HepG2 (cell line): ENCODE data around the gene JTB. TPM values are rescaled to one million over a fixed set of nuclear protein-coding genes. Genes with fewer than 3 reads are reported as not detected.

Source experiments
- CHD2 ChIP-seq: IDR thresholded peaks from 2 replicates; pipeline ENCODE4 v1.6.1; 2011; ENCODE audit warnings: low read depth, low read length, improper control_type of control experiment
- GABPA ChIP-seq, 2 experiments: IDR thresholded peaks; 2 replicates each; pipeline ENCODE4 v1.6.1; 2011 to 2016; ENCODE audit warnings: low read depth in 2 of 2, low read length in 1 of 2, missing biosample characterization in 1 of 2, missing genetic modification characterization in 1 of 2
- GTF2F1 ChIP-seq: fragments of 150-350 bp; IDR thresholded peaks from 2 replicates; pipeline ENCODE4 v1.6.1; 2014; ENCODE audit warnings: low read length
- IKZF4 ChIP-seq: sonication (generic); formaldehyde crosslinking; IDR thresholded peaks from 2 replicates; pipeline ENCODE4 v1.5.1; 2020; ENCODE audit warnings: borderline replicate concordance, mild to moderate bottlenecking, low read depth, missing genetic modification reagents; ENCODE audit errors: not compliant biosample characterization
- JUND ChIP-seq: sonication (generic); formaldehyde crosslinking; IDR thresholded peaks from 2 replicates; pipeline ENCODE4 v1.8.0; 2022; ENCODE audit warnings: mild to moderate bottlenecking, missing genetic modification reagents
- MXI1 ChIP-seq: IDR thresholded peaks from 3 replicates; pipeline ENCODE4 v1.6.1; 2012; ENCODE audit warnings: low read depth, low read length, inconsistent platforms, borderline replicate concordance
- PHF21A ChIP-seq: sonication (generic); formaldehyde crosslinking; IDR thresholded peaks from 2 replicates; pipeline ENCODE4 v1.5.0; 2020; ENCODE audit warnings: mild to moderate bottlenecking, missing genetic modification reagents
- SOX13 ChIP-seq, 3 experiments: fragments of 450-650 bp in 1 of 3; sonication (generic) in 1 of 3; formaldehyde crosslinking in 1 of 3; IDR thresholded peaks in 2 of 3; conservative IDR thresholded peaks in 1 of 3; 2 replicates each; pipeline versions ENCODE4 v1.5.0 to v1.6.1; 2016 to 2020; ENCODE audit warnings: antibody characterized with exemption in 1 of 3, mild to moderate bottlenecking in 1 of 3, missing compliant biosample characterization in 1 of 3, missing genetic modification reagents in 1 of 3, moderate library complexity in 1 of 3
- THAP11 ChIP-seq: IDR thresholded peaks from 2 replicates; pipeline ENCODE4 v1.6.1; 2016; ENCODE audit warnings: missing biosample characterization, missing genetic modification reagents
- YY1 ChIP-seq: IDR thresholded peaks from 2 replicates; pipeline ENCODE4 v1.6.1; 2011; ENCODE audit warnings: low read length, low read depth, moderate library complexity, mild to moderate bottlenecking; ENCODE audit not compliant: insufficient read depth, insufficient replicate concordance
- ZNF232 ChIP-seq: sonication (generic); formaldehyde crosslinking; IDR thresholded peaks from 2 replicates; pipeline ENCODE4 v1.4.0; 2020; ENCODE audit warnings: missing genetic modification reagents, borderline replicate concordance
- ZNF782 ChIP-seq: sonication (generic); formaldehyde crosslinking; IDR thresholded peaks from 2 replicates; pipeline ENCODE4 v1.4.0; 2020; ENCODE audit warnings: missing genetic modification reagents, mild to moderate bottlenecking, borderline replicate concordance
- ZNF790 ChIP-seq: sonication (generic); formaldehyde crosslinking; IDR thresholded peaks from 2 replicates; pipeline ENCODE4 v1.8.0; 2022; ENCODE audit warnings: missing genetic modification reagents, mild to moderate bottlenecking, borderline replicate concordance
- ZNF816 ChIP-seq: sonication (generic); formaldehyde crosslinking; IDR thresholded peaks from 2 replicates; pipeline ENCODE4 v1.8.0; 2022; ENCODE audit warnings: missing genetic modification reagents, mild to moderate bottlenecking, borderline replicate concordance
- ZNF850 ChIP-seq: sonication (generic); formaldehyde crosslinking; conservative IDR thresholded peaks from 2 replicates; pipeline ENCODE4 v1.9.0; 2021; ENCODE audit warnings: mild to moderate bottlenecking, missing genetic modification reagents
- polyA plus RNA-seq, 8 experiments: library from polyadenylated mRNA; depleted of rRNA in 3 of 8; stranded (reverse) in 7 of 8; unstranded in 1 of 8; fragments of >200 nt; fragmentation: Illumina TruSeq in 4 of 8; extraction: Trizol in 4 of 8; gene quantifications; 2 replicates each; pipeline versions ENCODE4 v1.2.1 to v1.2.3, GENCODE V29; 2011 to 2016; ENCODE audit warnings: low read depth in 4 of 8, missing spikeins in 1 of 8, mixed read lengths in 1 of 8; ENCODE audit not compliant: insufficient read depth in 1 of 8
- total RNA-seq, 5 experiments: library from RNA; depleted of rRNA; stranded (reverse); fragments of >200 nt; fragmentation: Illumina TruSeq; extraction: Trizol; gene quantifications; 2 replicates each; pipeline ENCODE4 v1.2.3, GENCODE V29; 2016; ENCODE audit warnings: low read depth in 1 of 5
- TF ChIP-seq, protein P1 (sequence below): sonication (generic); formaldehyde crosslinking; IDR thresholded peaks from 2 replicates; pipeline ENCODE4 v1.4.0; 2020; ENCODE audit warnings: mild to moderate bottlenecking, missing genetic modification reagents
- TF ChIP-seq, protein P2 (sequence below): IDR thresholded peaks from 2 replicates; pipeline ENCODE4 v1.6.1; 2016; ENCODE audit warnings: low read depth, missing genetic modification reagents, missing compliant biosample characterization

The JTB gene
- total and polyA plus RNA-seq, 2 of the 13 experiments (the other 11 are each of a cell fraction or from before 2014, with no cell fraction given), result 96.7 to 99.2 TPM

DNA sequence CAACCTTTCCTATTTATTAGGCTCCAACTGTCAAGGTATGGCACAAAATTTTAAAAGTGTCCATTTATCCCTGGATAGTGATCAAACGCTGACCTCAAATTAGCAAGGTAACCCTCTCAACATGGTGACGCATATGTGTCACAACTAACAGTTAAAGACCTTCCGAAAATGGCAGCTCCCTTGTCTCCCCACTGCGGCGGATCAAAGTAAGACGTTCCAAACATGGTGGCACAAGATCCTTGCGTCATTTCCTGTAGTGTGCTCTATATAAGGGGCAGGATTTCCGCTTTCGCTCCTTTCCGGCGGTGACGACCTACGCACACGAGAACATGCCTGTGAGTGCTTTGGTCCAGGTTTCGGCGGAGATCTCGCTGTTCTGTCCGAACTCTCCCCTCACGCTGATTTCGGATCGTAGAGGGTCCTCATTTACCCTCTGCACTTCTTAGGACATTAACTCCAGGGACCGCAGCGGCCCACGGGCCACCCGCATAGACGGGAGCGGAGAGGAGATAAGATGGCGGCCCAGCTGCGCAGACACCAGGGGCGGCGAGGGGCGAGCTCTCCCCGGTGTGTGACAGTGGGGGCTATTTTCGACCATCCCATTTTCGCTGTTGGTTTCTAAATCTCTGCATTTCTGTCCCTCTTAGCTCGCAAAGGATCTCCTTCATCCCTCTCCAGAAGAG, 13.1 kb upstream of the JTB start, which contains the start of gene RPS27 (continued):
- TF ChIP-seq, protein P1, sequence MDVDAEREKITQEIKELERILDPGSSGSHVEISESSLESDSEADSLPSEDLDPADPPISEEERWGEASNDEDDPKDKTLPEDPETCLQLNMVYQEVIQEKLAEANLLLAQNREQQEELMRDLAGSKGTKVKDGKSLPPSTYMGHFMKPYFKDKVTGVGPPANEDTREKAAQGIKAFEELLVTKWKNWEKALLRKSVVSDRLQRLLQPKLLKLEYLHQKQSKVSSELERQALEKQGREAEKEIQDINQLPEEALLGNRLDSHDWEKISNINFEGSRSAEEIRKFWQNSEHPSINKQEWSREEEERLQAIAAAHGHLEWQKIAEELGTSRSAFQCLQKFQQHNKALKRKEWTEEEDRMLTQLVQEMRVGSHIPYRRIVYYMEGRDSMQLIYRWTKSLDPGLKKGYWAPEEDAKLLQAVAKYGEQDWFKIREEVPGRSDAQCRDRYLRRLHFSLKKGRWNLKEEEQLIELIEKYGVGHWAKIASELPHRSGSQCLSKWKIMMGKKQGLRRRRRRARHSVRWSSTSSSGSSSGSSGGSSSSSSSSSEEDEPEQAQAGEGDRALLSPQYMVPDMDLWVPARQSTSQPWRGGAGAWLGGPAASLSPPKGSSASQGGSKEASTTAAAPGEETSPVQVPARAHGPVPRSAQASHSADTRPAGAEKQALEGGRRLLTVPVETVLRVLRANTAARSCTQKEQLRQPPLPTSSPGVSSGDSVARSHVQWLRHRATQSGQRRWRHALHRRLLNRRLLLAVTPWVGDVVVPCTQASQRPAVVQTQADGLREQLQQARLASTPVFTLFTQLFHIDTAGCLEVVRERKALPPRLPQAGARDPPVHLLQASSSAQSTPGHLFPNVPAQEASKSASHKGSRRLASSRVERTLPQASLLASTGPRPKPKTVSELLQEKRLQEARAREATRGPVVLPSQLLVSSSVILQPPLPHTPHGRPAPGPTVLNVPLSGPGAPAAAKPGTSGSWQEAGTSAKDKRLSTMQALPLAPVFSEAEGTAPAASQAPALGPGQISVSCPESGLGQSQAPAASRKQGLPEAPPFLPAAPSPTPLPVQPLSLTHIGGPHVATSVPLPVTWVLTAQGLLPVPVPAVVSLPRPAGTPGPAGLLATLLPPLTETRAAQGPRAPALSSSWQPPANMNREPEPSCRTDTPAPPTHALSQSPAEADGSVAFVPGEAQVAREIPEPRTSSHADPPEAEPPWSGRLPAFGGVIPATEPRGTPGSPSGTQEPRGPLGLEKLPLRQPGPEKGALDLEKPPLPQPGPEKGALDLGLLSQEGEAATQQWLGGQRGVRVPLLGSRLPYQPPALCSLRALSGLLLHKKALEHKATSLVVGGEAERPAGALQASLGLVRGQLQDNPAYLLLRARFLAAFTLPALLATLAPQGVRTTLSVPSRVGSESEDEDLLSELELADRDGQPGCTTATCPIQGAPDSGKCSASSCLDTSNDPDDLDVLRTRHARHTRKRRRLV, result no peak
- TF ChIP-seq ZNF232 (CRISPR knock-in tag) (peak; percentile 88; the same call in 1 of the 2 replicates), CHD2 (no peak), YY1 (peak; percentile 98), MXI1 (peak; percentile 86; the same call in 2 of the 3 replicates), GABPA (IDR thresholded peaks at IDR 0.05; ENCODE audit: low read depth, low read length) (peak; percentile 87), GABPA (CRISPR knock-in tag; IDR thresholded peaks at IDR 0.05; ENCODE audit: low read depth) (peak; percentile 99), PHF21A (CRISPR knock-in tag) (no peak), ZNF790 (CRISPR knock-in tag) (0 out of 2 replicates have a peak, but pooled peaks have one; percentile 58), ZNF850 (CRISPR knock-in tag) (no peak), ZNF782 (CRISPR knock-in tag) (peak; percentile 62; the same call in 1 of the 2 replicates), GTF2F1 (peak; percentile 95), THAP11 (peak; percentile 94), IKZF4 (CRISPR knock-in tag) (peak; percentile 61), ZNF816 (no peak), JUND (CRISPR knock-in tag) (0 out of 2 replicates have a peak, but pooled peaks have one; percentile 60), SOX13 (IDR thresholded peaks at IDR 0.05) (no peak; the same call in 1 of the 2 replicates), SOX13 (CRISPR knock-in tag; conservative IDR thresholded peaks at IDR 0.05 in 1 of 2, IDR thresholded peaks at IDR 0.05 in 1 of 2) (no peak)
- TF ChIP-seq, protein P2, sequence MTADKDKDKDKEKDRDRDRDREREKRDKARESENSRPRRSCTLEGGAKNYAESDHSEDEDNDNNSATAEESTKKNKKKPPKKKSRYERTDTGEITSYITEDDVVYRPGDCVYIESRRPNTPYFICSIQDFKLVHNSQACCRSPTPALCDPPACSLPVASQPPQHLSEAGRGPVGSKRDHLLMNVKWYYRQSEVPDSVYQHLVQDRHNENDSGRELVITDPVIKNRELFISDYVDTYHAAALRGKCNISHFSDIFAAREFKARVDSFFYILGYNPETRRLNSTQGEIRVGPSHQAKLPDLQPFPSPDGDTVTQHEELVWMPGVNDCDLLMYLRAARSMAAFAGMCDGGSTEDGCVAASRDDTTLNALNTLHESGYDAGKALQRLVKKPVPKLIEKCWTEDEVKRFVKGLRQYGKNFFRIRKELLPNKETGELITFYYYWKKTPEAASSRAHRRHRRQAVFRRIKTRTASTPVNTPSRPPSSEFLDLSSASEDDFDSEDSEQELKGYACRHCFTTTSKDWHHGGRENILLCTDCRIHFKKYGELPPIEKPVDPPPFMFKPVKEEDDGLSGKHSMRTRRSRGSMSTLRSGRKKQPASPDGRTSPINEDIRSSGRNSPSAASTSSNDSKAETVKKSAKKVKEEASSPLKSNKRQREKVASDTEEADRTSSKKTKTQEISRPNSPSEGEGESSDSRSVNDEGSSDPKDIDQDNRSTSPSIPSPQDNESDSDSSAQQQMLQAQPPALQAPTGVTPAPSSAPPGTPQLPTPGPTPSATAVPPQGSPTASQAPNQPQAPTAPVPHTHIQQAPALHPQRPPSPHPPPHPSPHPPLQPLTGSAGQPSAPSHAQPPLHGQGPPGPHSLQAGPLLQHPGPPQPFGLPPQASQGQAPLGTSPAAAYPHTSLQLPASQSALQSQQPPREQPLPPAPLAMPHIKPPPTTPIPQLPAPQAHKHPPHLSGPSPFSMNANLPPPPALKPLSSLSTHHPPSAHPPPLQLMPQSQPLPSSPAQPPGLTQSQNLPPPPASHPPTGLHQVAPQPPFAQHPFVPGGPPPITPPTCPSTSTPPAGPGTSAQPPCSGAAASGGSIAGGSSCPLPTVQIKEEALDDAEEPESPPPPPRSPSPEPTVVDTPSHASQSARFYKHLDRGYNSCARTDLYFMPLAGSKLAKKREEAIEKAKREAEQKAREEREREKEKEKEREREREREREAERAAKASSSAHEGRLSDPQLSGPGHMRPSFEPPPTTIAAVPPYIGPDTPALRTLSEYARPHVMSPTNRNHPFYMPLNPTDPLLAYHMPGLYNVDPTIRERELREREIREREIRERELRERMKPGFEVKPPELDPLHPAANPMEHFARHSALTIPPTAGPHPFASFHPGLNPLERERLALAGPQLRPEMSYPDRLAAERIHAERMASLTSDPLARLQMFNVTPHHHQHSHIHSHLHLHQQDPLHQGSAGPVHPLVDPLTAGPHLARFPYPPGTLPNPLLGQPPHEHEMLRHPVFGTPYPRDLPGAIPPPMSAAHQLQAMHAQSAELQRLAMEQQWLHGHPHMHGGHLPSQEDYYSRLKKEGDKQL (CRISPR knock-in tag), result peak; percentile 41; the same call in 1 of the 2 replicates
